Activated CD8-positive, alpha-beta memory T cell treated with anti-CD3 and anti-CD28 coated beads, Interleukin-2, amount 50 U/mL, for 1 hour (primary cell): ENCODE measurements around the gene PCNA.
"Not testable (repeated sequence)": the region's sequence is repeated elsewhere in the genome, so short reads cannot be mapped to it uniquely, and the experiment has no call there.

Experiments used
- DNase-seq: peaks from one replicate; pipeline ENCODE4 v3.0.0-alpha.2; 2020; ENCODE audit errors: extremely low read depth

PCNA gene

DNA sequence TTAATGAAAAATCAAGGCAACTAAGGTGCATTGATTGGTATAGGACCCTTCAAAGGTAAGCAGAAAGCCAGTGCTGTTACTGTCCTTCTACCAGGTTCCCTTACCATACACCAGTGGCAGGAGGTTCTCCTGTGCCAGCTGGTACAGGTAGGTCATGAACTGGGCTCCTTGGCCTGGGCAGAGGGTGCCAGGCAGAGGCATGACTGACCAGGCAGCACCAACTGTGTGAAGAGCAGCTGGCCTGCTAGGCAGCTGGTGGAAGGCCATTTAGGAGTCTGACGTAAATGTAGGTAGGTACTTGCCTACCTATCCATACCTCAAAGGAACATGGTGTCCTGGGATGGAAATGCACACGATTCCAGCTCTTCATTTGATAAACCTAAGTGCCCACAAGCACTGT, 23.3 kb downstream of the PCNA start:
- no peak for DNase-seq

- no peak for DNase-seq
Observed at GRCh38 chr20:5095931-5096330, 23.8 kb downstream of the PCNA start.

- DNase-seq: no peak
Observed at GRCh38 chr20:5095454-5095853, 24.3 kb downstream of the PCNA start.

DNA sequence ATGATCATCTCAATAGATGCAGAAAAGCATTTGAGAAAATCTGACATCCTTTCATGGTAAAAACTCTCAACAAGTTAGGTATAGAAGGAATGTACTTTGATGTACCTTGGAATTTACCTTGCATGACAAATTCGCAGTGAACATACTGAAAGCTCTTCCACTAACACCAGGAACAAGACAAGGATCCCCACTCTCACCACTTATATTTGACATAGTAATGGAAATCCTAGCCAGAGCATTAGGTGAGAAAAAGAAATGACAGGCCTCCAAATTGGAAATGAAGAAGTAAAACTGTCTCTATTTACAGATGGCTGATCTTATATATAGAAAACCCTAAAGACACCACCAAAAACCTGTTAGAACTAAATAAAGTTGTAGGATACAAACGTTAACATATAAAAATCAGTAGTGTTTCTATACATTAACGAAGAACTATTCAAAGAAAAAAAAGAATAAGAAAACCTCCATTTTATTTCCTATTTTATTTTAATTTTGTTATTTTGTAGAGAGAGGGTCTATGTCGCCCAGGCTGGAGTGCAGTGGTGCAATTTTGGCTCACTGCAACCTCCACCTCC, 26.9 kb downstream of the PCNA start:
- no peak for DNase-seq

DNA sequence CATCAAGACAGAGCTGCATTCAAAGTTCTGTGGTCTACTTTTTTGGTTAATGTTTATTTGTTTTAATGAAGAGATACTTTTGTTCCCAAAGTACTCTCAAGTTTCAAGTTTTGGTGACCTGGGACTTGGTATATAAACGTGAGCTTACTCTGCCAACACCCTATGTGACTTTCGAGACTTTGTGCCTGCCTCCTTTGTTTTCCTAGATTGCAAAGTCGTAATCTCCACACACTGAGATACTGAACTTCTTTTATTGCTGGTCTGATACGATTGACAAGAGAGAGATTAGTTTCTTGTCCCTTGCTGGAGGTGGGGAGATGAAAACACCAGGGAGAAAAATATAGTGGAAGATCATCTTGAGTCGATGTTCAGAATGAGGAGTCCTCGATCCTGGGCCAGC, 27.9 kb downstream of the PCNA start:
- DNase-seq: no peak

- DNase-seq: no peak
Observed at GRCh38 chr20:5090191-5090590, 29.6 kb downstream of the PCNA start.

DNA sequence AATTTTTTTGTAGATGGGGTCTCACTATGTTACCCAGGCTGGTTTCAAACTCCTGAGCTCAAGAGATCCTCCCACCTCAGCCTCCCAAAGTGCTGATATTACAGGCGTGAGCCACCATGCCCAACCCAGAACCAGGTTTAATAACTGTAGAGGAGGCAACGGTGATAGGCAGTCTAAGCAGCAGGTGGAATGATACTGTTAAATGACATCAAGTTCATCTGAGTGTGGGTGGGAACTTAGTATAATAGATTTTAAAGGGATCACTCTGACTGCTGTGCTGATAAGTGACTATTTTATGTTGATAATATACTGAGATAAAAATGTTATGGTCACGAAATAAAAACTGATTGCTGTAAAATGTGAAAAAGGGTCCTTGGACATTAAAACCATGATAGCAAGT, 31.1 kb downstream of the PCNA start:
- DNase-seq: no peak

DNA sequence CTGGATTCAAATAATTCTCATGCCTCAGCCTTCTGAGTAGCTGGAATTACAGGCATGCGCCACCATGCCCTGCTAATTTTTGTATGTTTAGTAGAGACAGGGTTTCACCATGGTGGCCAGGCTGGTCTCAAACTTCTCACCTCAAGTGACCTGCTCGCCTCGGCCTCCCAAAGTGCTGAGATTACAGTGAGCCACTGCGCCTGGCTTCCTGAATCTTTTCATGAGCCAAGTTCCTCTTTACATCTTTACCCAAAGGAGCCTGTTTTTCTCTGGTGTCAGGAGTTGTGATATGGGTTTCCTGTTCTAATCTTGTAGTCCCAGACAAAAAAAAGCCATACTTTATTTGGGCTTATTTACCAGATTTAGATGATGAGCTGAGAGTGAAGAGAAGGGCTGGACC, 34.4 kb downstream of the PCNA start:
- DNase-seq: no peak

DNA sequence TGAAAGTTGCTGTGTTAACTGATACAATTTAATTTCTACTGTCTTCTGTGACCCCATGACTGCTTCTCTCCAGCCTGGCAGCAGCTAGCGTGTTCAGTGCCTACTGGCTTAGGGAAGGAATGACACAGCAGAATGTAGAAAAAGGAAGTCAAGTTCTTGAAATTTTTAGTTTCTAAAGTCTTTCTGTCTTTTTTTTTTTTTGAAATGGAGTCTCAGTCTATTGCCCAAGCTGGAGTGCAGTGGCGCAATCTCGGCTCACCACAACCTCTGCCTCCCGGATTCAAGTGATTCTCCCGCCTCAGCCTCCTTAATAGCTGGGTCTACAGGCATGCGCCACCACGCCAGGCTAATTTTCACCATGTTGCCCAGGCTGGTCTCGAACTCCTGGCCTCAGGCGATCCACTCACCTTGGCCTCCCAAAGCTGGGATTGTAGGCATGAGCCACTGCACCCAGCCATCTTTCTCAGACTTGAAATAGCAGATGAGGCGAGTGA, 39.3 kb downstream of the PCNA start:
- DNase-seq: no peak

- DNase-seq: peak; percentile 71
Observed at GRCh38 chr20:5078399-5078958, 41.3 kb downstream of the PCNA start.

DNA sequence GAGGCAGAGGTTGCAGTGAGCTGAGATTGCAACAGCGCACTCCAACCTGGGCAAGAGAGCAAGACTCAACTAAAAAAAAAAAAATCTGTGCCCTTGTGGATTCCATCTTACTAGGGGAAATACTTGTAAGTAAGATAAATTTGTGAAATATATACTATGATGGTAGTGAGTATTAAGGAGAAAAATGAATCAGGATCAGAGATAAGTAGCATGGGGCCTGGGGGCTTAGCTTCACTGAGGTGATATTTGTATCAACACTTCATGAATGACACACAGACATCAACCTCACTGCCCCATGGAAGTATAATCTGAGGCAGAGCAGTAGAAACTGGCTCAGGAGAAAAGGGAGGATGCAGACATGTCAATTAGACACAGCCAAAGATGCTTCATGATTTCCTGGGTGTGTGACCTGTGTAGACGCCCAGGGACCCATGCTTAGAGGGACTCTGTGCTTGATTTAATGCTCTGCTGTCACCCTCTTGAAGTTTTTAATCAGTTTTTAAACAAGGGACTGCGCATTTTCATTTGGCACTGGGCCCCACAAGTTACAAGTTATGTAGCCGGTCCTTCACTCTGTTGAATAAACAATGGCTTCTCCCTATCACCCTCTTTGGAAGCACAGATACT, 41.9 kb downstream of the PCNA start:
- DNase-seq: no peak

DNA sequence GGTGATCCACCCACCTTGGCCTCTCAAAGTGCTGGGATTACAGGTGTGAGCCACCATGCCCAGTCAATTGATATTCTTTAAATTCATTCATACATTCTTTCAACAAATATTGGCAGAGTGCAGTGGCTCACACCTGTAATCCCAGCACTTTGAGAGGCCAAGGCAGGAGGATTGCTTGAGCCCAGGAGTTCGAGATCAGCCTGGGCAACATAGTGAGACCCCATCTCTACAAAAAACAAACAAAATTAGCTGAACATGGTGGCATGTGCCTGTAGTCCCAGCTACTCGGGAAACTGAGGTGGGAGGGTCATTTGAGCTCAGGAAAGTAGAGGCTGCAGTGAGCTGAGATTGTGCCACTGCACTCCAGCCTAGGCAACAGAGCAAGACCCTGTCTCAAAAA, 42.8 kb downstream of the PCNA start:
- DNase-seq: not testable (repeated sequence)

GRCh38 chr20:5074232-5074674, 45.5 kb downstream of the PCNA start:
- DNase-seq: no peak

GRCh38 chr20:5073660-5074231, 46.0 kb downstream of the PCNA start:
- no peak for DNase-seq

DNA sequence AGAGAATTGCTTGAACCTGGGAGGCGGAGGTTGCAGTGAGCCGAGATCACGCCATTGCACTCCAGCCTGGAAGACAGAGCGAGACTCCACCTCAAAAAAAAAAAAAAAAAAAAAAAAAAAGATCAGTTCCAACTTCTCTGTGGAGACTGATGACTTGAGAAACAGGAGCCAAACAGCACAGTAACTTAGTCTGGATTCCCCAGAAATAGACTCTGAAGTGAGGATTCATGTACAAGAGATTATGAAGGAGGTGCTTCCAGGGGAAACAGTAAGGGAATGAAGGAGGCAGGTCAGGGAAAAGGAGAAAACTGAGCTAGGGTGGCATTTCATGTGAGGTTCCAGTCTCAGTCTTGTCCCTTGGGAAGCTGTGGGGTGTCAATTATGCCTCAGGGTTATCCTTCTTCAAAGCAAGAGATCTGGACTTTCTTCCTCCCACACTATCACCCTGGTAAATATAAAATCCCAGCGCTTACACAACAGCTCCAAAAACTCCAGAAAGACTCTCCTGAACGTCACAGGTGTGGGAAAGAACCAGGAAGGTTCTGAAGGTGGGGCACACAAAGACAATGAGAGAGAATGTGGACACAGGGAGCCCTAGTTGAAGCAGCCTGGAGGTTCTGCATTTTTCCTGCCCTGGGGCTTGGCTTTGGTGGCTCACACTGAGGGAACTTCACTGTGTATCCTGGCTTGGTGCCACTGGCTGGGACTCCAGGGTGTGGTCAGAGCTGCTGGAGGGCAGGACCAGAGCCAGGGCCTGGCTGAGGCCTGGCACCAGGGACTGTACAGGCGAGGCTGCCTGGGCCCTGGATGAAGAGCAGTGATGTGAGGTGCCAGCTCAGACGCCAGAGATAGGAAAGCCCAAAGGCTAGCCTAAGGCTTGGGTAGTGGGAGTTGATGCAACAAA, 46.8 kb downstream of the PCNA start:
- DNase-seq: no peak

DNA sequence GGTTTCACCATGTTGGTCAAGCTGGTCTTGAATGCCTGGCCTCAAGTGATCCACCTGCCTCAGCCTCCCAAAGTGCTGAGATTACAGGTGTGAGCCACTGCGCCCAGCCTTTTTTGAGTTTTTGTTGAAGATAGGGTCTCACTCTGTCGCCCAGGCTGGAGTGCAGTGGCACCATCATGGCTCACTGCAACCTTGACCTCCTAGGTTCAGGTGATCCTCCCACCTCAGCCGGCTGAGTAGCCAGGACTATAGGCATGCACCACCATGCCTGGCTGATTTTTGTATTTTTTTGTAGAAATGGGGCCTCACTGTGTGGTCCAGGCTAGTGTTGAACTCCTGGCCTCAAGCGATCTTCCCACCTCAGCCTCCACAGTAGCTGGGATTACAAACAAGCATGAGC, 47.8 kb downstream of the PCNA start:
- not testable (repeated sequence) for DNase-seq

- no peak for DNase-seq
Observed at GRCh38 chr20:5070570-5070969, 49.2 kb downstream of the PCNA start.

DNA sequence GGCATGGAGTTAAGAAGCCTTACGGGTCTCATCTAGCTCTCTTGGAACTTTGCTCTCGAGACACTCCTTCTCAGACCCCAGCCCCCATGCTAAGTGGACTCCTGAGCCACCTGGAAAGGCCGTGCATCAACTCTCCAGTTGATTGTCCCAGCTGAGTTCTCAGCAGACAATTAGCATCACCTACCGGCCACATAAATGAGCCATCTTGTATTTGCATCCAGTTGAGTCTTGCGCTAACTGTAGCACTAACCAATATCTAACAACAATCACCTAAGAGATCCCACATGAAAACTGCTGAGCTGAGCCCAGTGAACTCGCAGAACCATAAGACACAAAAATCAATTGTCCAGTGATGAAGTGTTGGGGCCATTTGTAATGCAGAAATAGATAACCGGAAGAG, 49.7 kb downstream of the PCNA start:
- no peak for DNase-seq

DNA sequence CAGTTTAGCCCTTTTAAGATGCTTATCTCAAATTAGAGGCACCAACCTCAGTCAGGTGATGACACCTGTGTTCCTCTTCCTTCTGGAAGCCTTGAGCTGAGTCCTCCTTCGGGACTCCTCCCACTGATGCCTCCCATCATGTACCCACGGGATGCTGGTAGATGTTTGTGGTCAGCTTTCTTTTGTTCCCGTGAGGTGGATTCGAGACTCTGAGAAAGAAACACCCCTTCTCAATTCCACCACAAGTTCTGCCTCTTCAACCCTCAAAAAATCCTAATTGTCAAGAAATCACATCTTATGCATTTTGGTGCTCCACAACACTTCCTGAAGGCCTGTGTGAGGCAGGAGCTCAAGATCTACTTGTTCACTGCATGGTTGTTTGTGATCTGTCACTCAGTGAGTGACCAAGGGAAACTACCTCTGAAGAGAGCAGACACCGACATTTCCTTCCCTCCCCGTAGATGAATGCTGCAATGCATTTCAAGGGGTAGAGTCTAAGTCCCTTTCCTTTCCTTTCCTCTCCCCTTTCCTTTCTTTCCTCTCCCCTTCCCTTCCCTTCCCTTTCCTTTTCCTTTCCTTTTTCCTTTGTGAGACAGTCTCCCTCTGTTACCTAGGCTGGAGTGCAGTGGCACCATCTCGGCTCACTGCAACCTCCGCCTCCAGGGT, 50.5 kb downstream of the PCNA start:
- no peak for DNase-seq

GRCh38 chr20:5067877-5068645, 51.7 kb downstream of the PCNA start:
- DNase-seq: no peak

DNA sequence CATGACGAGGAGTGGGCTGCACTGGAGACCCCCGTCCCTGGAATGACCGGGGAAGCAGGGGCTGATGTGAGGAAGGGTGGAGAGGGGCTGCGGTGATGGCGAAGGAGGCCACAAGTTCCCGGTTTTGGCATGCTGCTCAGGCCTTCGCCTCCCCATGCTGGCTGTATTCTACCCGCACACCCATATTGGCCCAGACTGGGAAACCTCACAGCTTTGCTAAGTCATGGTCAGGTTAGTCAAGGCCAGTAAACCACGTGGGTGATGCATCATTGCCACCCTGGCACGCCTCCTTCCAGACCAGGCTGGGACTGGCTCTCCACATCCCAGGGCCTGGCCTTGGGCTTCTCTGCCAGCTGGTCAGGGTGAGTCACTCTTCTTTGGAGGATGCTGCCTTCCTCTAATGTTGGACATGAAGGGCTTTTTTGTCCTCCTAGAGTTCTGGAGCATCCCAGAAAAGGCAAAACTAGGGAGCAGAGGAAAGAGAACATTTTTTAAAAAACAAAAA, 53.8 kb downstream of the PCNA start:
- DNase-seq: no peak
